GM21381 (cell line): ENCODE measurements around the gene FAM120B.

Experiments
- ATAC-seq: cut with Tn5 transposase; IDR thresholded peaks from one replicate; pipeline ENCODE4 v1.9.1; 2021; ENCODE audit warnings: mild to moderate bottlenecking, moderate library complexity; ENCODE audit not compliant: unreplicated experiment

FAM120B gene

DNA sequence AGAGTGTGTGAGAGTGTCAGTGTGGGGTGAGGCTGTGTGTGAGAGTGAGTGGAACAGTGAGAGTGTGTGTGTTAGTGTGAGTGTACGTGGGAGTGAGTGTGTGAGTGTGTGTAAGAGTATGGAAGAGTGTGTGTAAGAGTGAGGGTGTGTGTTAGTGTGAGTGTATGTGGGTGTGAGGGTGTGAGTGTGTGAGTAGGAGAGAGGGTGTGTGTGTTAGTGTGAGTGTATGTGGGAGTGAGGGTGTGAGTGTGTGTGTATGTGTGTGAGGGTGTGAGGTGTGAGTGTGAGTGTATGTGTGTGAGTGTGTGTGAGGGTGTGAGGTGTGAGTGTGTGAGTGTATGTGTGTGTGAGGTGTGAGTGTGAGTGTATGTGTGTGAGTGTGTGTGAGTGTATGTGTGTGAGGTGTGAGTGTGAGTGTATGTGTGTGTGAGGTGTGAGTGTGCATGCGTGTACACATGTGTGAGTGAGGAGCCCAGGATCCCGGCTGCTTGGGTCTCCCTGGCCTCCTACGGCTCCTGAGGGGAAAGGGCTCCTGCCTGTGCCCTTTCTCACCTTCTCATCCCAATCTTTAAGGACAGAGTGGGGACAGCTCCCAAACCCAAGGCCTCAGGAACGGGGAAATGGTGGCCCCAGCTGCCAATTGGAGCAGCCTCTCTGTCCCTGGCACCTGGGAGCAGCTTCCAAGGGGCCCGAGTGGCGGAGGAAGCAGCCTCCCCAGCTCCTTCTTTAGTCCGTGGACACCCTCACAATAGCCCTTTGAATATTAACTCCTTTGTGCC is 146.4 kb downstream of the FAM120B start:
- no peak for ATAC-seq

DNA sequence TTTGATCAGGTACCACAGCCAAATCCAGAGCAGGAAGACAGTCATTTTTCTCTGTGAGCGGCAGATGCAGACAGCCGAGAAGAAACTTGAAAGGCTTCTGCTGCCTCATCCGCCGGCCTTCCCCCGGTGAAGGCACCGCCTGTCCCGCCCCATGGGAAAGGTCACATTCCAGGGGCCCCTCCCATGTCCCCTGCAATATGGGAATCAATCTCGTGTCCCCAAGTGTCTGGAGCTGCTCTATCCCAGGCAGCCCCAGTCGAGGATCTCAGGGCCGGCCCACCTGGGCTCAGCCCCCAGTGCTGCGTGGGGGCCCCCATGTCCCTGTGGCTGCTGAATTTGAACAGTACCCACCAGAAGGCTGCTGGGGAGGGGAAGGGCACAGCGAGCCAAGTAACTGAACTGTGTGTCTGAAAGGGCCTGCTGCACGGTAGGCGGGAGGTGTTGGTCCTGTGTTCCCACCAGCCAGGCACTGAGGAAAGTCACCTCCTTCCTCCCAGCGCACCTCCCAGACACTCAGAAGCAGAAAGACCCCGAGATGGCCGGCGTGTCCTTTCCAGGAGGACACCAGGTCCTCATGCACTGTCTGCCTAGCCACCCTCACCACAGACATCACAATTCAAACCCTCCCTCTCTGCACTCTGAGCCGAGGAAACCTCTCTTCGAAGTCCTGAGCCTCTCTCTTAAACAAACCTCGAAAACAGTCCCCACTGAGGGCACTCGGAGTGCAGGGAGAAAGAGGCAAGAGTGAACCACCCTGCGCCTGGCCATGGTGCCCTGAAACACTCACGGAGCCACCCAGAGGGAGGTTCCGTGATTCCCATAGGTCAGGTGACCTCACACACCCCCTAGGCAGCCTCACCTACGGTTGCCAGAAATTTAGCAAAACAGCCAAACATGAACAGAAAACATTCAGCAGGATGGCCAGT is 147.3 kb downstream of the FAM120B start:
- ATAC-seq: no peak

DNA sequence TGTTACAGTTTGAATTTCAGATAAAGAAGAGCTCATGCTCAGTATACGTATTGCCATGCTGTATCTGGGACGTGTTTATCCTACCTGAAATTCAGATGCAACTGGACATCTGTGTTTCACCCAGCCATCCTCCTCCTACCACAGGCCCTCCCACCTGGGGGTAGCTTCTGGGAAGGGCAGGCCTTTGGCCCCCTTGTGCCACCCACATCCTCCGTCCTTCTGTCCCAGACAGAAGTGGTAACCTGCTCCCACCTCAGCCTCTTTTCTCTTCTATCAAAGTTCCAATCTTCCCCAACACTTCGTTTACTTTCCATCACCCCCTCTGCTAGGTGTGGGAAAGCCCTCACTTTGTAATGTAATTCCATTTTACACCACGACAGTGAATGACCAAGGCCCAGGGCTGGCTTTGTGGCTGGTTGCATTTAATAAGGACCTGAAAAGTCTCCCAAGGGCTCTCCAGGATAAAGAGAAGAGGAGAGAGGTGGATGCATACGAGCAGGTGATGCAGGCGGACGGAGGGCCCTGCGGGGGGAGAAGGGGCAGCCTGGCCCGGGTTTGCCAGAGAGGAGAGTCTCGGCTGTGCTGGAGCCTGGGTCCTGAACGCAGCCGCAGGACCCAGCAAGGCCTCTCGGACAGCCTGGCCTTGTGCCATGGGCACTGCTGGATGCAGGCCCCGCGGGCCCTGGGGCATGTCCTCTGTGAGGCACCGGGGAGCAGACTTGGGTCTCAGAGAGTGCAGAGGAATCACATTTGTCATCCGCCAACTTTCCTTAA is 148.1 kb downstream of the FAM120B start:
- ATAC-seq: no peak

DNA sequence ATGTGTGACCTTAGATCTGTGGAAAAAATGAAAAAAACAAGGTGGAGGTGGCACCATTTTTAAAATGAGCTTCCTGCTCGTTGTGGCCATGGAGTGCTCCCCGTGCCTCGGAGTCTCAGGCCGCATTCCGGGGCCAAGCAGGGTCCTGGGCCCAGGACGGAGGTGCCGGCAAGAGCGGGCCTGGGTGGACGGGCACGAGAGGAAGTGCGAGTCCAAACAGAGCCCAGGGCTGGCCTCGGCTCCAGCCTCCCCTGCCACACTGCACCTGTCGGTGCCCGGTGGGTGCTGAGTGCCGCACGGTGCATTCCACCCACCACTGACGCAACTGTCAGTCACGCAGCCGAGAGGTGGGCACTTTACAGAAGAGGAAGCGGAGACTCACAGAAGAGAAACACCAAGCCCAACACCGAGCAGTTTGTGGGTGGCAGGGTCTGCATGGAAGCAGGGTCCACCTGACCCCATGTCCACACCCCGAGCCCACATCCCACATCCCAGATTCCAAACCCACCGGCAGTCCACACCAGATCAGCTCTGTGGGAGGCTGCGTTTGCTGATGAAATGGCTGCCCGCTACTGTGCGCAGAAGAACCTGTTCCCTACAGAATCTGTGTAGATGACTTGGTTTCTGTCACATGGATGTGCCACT is 148.9 kb downstream of the FAM120B start:
- no peak for ATAC-seq

DNA sequence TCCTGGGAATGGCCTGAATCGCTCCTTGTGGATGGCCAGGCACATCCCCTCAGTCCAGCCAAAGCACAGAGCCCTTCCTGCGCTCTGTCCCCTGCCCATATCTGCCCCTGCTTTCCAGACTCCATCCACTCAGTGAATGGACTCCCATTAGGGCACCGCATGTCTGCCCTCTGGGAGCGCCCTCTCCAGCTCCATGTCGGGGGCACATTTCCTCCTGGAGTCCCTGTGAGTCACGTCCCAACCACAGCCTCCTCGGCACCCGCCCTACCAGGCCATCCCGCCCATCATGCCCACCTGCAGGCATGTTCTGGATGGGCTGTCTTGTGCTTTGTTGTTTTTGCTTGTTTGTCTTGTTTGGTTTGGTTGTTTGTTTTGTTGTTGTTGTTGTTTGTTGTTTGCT is 149.8 kb downstream of the FAM120B start:
- ATAC-seq: no peak
